Fibroblast of pulmonary artery (primary cell): ENCODE data around the gene CPEB4.

ENCODE experiments used
- DNase-seq: peaks from one replicate; pipeline ENCODE4 v3.0.0-alpha.2; 2010; ENCODE audit warnings: low read depth
- H3K4me3 ChIP-seq: replicated peaks from 2 replicates; pipeline ENCODE4 v1.5.1; 2011; ENCODE audit warnings: low read depth, mild to moderate bottlenecking, control low read depth, low read length, moderate library complexity
- CTCF ChIP-seq: IDR thresholded peaks from 2 replicates; pipeline ENCODE4 v1.5.1; 2011; ENCODE audit warnings: mild to moderate bottlenecking, control low read depth, low read length, inconsistent platforms; ENCODE audit errors: missing control alignments

Gene CPEB4

GRCh38 chr5:173859408-173860159 is 28.6 kb upstream of the CPEB4 start:
- TF ChIP-seq CTCF = no peak
- no peak for DNase-seq

GRCh38 chr5:173862047-173862477 is 26.1 kb upstream of the CPEB4 start:
- DNase-seq = no peak
- TF ChIP-seq CTCF = no peak
- H3K4me3 ChIP-seq = no peak overlapping the region

More at GRCh38 chr5:173859408-173860159, 28.6 kb upstream of the CPEB4 start:
- H3K4me3 ChIP-seq = no peak overlapping the region

- no peak for DNase-seq
- no peak for TF ChIP-seq CTCF
- H3K4me3 ChIP-seq = no peak overlapping the region
Observed at GRCh38 chr5:173863359-173863758, 24.8 kb upstream of the CPEB4 start.

GRCh38 chr5:173864126-173865050 is 23.8 kb upstream of the CPEB4 start:
- no peak for TF ChIP-seq CTCF
- H3K4me3 ChIP-seq = no peak overlapping the region
- no peak for DNase-seq

GRCh38 chr5:173866243-173866857 is 21.8 kb upstream of the CPEB4 start:
- DNase-seq = no peak
- no peak for TF ChIP-seq CTCF
- no peak overlapping the region for H3K4me3 ChIP-seq

GRCh38 chr5:173866858-173867679 is 21.1 kb upstream of the CPEB4 start:
- no peak for DNase-seq
- no peak overlapping the region for H3K4me3 ChIP-seq
- no peak for TF ChIP-seq CTCF
